PC-3 (cell line): Measurements from ENCODE around the gene MRM2. TPM values are rescaled to one million over a fixed set of nuclear protein-coding genes. Genes with fewer than 3 reads are reported as not detected.

Experiments
- ATAC-seq: fragments of 200-7000 bp; cut with Tn5 transposase; 2 replicates; pipeline ENCODE4 v1.9.1; 2020; ENCODE audit warnings: mild to moderate bottlenecking, moderate library complexity
- BruUV-seq: library from RNA; stranded (reverse); fragments of 400-500 nt; replicated peaks from 2 replicates; lab custom pipeline; 2021; lab: Mats Ljungman, UMichigan
- CTCF ChIA-PET: fragments of 300-600 bp; sonication (Branson Sonifier 250); formaldehyde crosslinking; loops from one replicate; lab custom pipeline; 2022; ENCODE audit warnings: antibody characterized with exemption; lab: Charles Lee
- POLR2A ChIA-PET: fragments of 300-600 bp; sonication (Branson Sonifier 250); formaldehyde crosslinking; loops from one replicate; lab custom pipeline; 2022; ENCODE audit warnings: antibody characterized with exemption; ENCODE audit not compliant: unreplicated experiment; lab: Charles Lee
- DNase-seq: peaks from one replicate; pipeline ENCODE4 v3.0.0-alpha.2; 2015
- H2AFZ ChIP-seq: fragments of 300-600 bp; sonication (generic); 2 replicates; pipeline ENCODE4 v1.6.0; 2016; ENCODE audit warnings: antibody characterized with exemption, low read length
- H3F3A ChIP-seq: fragments of 300-600 bp; sonication (generic); one replicate; pipeline ENCODE4 v1.6.0; 2017; ENCODE audit warnings: antibody characterized with exemption, low read length, control low read depth, mild to moderate bottlenecking; ENCODE audit not compliant: unreplicated experiment
- H3K27ac ChIP-seq: fragments of 300-600 bp; sonication (generic); 2 replicates; pipeline ENCODE4 v1.5.1; 2016; ENCODE audit warnings: mild to moderate bottlenecking, low read length
- H3K27me3 ChIP-seq: fragments of 300-600 bp; sonication (generic); 2 replicates; pipeline ENCODE4 v1.6.1; 2016; ENCODE audit warnings: low read length, mixed read lengths
- H3K36me3 ChIP-seq: fragments of 300-600 bp; sonication (generic); 2 replicates; pipeline ENCODE4 v1.6.1; 2016; ENCODE audit warnings: low read depth, mixed run types, low read length, mixed read lengths
- H3K4me1 ChIP-seq: fragments of 300-600 bp; sonication (generic); 2 replicates; pipeline ENCODE4 v1.5.1; 2016; ENCODE audit warnings: low read length; ENCODE audit not compliant: insufficient read depth
- H3K4me2 ChIP-seq: fragments of 300-600 bp; sonication (generic); 2 replicates; pipeline ENCODE4 v1.6.0; 2016; ENCODE audit warnings: low read length
- H3K4me3 ChIP-seq: fragments of 300-600 bp; sonication (generic); 2 replicates; pipeline ENCODE4 v1.5.1; 2016; ENCODE audit warnings: mild to moderate bottlenecking, low read length, mixed read lengths
- H3K79me2 ChIP-seq: fragments of 300-600 bp; sonication (generic); 2 replicates; pipeline ENCODE4 v1.6.1; 2017; ENCODE audit warnings: low read length, mixed read lengths
- H3K9ac ChIP-seq: fragments of 300-600 bp; sonication (generic); 2 replicates; pipeline ENCODE4 v1.6.0; 2016; ENCODE audit warnings: mild to moderate bottlenecking, low read length
- H3K9me2 ChIP-seq: fragments of 300-600 bp; sonication (generic); replicated peaks from 2 replicates; pipeline ENCODE4 v1.6.1; 2016; ENCODE audit warnings: mixed run types, low read length, mixed read lengths
- H3K9me3 ChIP-seq: fragments of 300-600 bp; sonication (generic); 2 replicates; pipeline ENCODE4 v1.6.1; 2016; ENCODE audit warnings: low read length, mixed read lengths
- H4K20me1 ChIP-seq: fragments of 300-600 bp; sonication (generic); 2 replicates; pipeline ENCODE4 v1.6.1; 2016; ENCODE audit warnings: low read length, mixed read lengths
- CTCF ChIP-seq: fragments of 300-600 bp; sonication (generic); conservative IDR thresholded peaks from 2 replicates; pipeline ENCODE4 v1.5.1; 2017; ENCODE audit warnings: antibody characterized with exemption, low read depth, mild to moderate bottlenecking, low read length
- EZH2 ChIP-seq: fragments of 300-600 bp; sonication (generic); IDR thresholded peaks from one replicate; pipeline ENCODE4 v1.6.1; 2017; ENCODE audit warnings: antibody characterized with exemption, mild to moderate bottlenecking, low read length; ENCODE audit not compliant: unreplicated experiment
- EZH2phosphoT487 ChIP-seq: fragments of 300-600 bp; sonication (generic); IDR thresholded peaks from 2 replicates; pipeline ENCODE4 v1.6.1; 2018; ENCODE audit warnings: mild to moderate bottlenecking, antibody characterized with exemption, low read length, borderline replicate concordance
- intact Hi-C: fragments of 100-400 bp; cut with micrococcal nuclease; formaldehyde crosslinking; loops from 2 replicates; pipeline ENCODE4 v1.9.0; 2023
- total RNA-seq: library from RNA; depleted of rRNA; stranded (reverse); fragments of >200 nt; gene quantifications from 2 replicates; pipeline ENCODE4 v1.2.3, GENCODE V29; 2014

Gene MRM2
- total RNA-seq, 1 experiment from 2014 or later = 42.6 TPM

GRCh38 chr7:2217716-2218443 lies 24.1 kb downstream of the MRM2 start:
- Histone ChIP-seq H3K4me1 (no peaks in the 10 kb centered on the region), H3K27me3 (no peaks in the 10 kb centered on the region), H3F3A (no peaks in the 10 kb centered on the region), H3K36me3 (peaks cover 22% of the 10 kb centered on the region), H3K4me2 (no peak overlapping the region), H3K27ac (no peak overlapping the region), H3K9ac (no peak overlapping the region), H2AFZ (no peak overlapping the region), H3K4me3 (no peak overlapping the region), H3K9me2 (no peaks in the 10 kb centered on the region), H4K20me1 (no peaks in the 10 kb centered on the region), H3K79me2 (peaks cover 9% of the 10 kb centered on the region; the same call in 1 of the 2 replicates), H3K9me3 (no peaks in the 10 kb centered on the region)
- no TSS peak for BruUV-seq
- ChIA-PET POLR2A (no interaction called here), CTCF (interaction anchor here (0.6 kb wide), 1 partner anchor 195 kb away, joined by 5 read pairs; no protein-coding TSS in a partner anchor)
- TF ChIP-seq CTCF (no peak), EZH2 (no peak), EZH2phosphoT487 (no peak)
- intact Hi-C loops = no loop called here
- DNase-seq = no peak
- ATAC-seq = no peak

GRCh38 chr7:2217206-2217605 lies 24.8 kb downstream of the MRM2 start:
- H3K9me2 ChIP-seq = no peaks in the 10 kb centered on the region
- H3K36me3 ChIP-seq = peaks cover 29% of the 10 kb centered on the region
- H3K27me3 ChIP-seq = no peaks in the 10 kb centered on the region
- H3K9me3 ChIP-seq = no peaks in the 10 kb centered on the region
- TF ChIP-seq CTCF (no peak), EZH2phosphoT487 (no peak), EZH2 (no peak)
- ATAC-seq (no peak), DNase-seq (no peak)
- no peaks in the 10 kb centered on the region for H4K20me1 ChIP-seq
- no peak overlapping the region for H3K4me3 ChIP-seq
- no peaks in the 10 kb centered on the region for H3K4me1 ChIP-seq
- H3K4me2 ChIP-seq = no peak overlapping the region
- peaks cover 5% of the 10 kb centered on the region; the same call in 1 of the 2 replicates for H3K79me2 ChIP-seq
- POLR2A ChIA-PET = no interaction called here
- H3F3A ChIP-seq = no peaks in the 10 kb centered on the region
- BruUV-seq = no TSS peak
- H3K27ac ChIP-seq = no peak overlapping the region
- no peak overlapping the region for H2AFZ ChIP-seq
- CTCF ChIA-PET = no interaction called here
- intact Hi-C loops = no loop called here
- H3K9ac ChIP-seq = no peak overlapping the region

GRCh38 chr7:2215851-2216250 lies 26.2 kb downstream of the MRM2 start:
- no peaks in the 10 kb centered on the region for H3K9me2 ChIP-seq
- H3K27me3 ChIP-seq = no peaks in the 10 kb centered on the region
- POLR2A ChIA-PET = no interaction called here
- no TSS peak for BruUV-seq
- H3F3A ChIP-seq = no peaks in the 10 kb centered on the region
- intact Hi-C loops = no loop called here
- H3K27ac ChIP-seq = no peak overlapping the region
- no peaks in the 10 kb centered on the region for H3K4me1 ChIP-seq
- H3K9me3 ChIP-seq = no peaks in the 10 kb centered on the region
- no peak overlapping the region for H3K4me3 ChIP-seq
- H2AFZ ChIP-seq = no peak overlapping the region
- ATAC-seq (no peak), DNase-seq (no peak)
- no peak overlapping the region for H3K9ac ChIP-seq
- H3K4me2 ChIP-seq = no peak overlapping the region
- no peaks in the 10 kb centered on the region for H4K20me1 ChIP-seq
- no peaks in the 10 kb centered on the region; the same call in 1 of the 2 replicates for H3K79me2 ChIP-seq
- H3K36me3 ChIP-seq = peaks cover 29% of the 10 kb centered on the region
- CTCF ChIA-PET = no interaction called here
- TF ChIP-seq EZH2phosphoT487 (no peak), EZH2 (no peak)
